Immature natural killer cell (primary cell): ENCODE results near the gene RALGAPB. TPM values are rescaled to one million over a fixed set of nuclear protein-coding genes. Genes with fewer than 3 reads are reported as not detected.

Source experiments
- DNase-seq, 3 donors: peaks; one replicate each; pipeline ENCODE4 v3.0.0; 2022; ENCODE audit warnings: mixed read lengths in 1 of 3
- H3K27ac Mint-ChIP-seq, 6 donors: one replicate each; pipeline ENCODE4 v1.8.0; 2020; ENCODE audit warnings: mixed read lengths in 6 of 6, mild to moderate bottlenecking in 5 of 6, inconsistent platforms in 4 of 6, moderate library complexity in 3 of 6
- H3K27me3 Mint-ChIP-seq, 3 donors: one replicate each; pipeline ENCODE4 v1.8.0; 2020 to 2021; ENCODE audit warnings: low read depth in 3 of 3, mild to moderate bottlenecking in 3 of 3, mixed read lengths in 3 of 3, moderate library complexity in 3 of 3, inconsistent platforms in 1 of 3
- H3K36me3 Mint-ChIP-seq, 3 donors: one replicate each; pipeline ENCODE4 v1.8.0; 2020; ENCODE audit warnings: mixed read lengths in 3 of 3, inconsistent platforms in 2 of 3, mild to moderate bottlenecking in 2 of 3
- H3K4me1 Mint-ChIP-seq, 2 donors: one replicate each; pipeline ENCODE4 v1.8.0; 2020; ENCODE audit warnings: inconsistent platforms in 2 of 2, mild to moderate bottlenecking in 2 of 2, mixed read lengths in 2 of 2, moderate library complexity in 1 of 2
- H3K4me3 Mint-ChIP-seq, 5 donors: one replicate each; pipeline ENCODE4 v1.8.0; 2020; ENCODE audit warnings: mild to moderate bottlenecking in 5 of 5, mixed read lengths in 5 of 5, inconsistent platforms in 3 of 5, moderate library complexity in 3 of 5
- H3K9me3 Mint-ChIP-seq, 6 donors: one replicate each; pipeline ENCODE4 v1.8.0; 2020; ENCODE audit warnings: mild to moderate bottlenecking in 6 of 6, mixed read lengths in 6 of 6, inconsistent platforms in 4 of 6, moderate library complexity in 3 of 6
- polyA plus RNA-seq, 3 donors: library from polyadenylated mRNA; unstranded; fragments of 300-500 nt; fragmentation: Illumina TruSeq; gene quantifications; one replicate each; pipeline ENCODE4 v1.2.3, GENCODE V29; 2021

Gene RALGAPB
- polyA plus RNA-seq, 3 donors from 2014 or later = 7.5 to 16.7 (median 14.7) TPM

- H3K36me3 Mint-ChIP-seq = peaks cover 7 to 9% (median 8%) of the 10 kb centered on the region in 3 donors
- H3K4me3 Mint-ChIP-seq = no peak overlapping the region
- peaks cover 0 to 3% (median 2%) of the 10 kb centered on the region in 3 donors for H3K27me3 Mint-ChIP-seq
- no peaks in the 10 kb centered on the region for H3K4me1 Mint-ChIP-seq
- H3K9me3 Mint-ChIP-seq = no peaks in the 10 kb centered on the region
- H3K27ac Mint-ChIP-seq = peak overlapping the region in 2 of 6 donors; percentile 1 to 53
- no peak for DNase-seq
Observed at GRCh38 chr20:38579921-38580320, 107.3 kb downstream of the RALGAPB start.

- peaks cover 3 to 8% (median 6%) of the 10 kb centered on the region in 3 donors for H3K36me3 Mint-ChIP-seq
- H3K4me1 Mint-ChIP-seq = no peaks in the 10 kb centered on the region
- H3K9me3 Mint-ChIP-seq = no peaks in the 10 kb centered on the region
- H3K27me3 Mint-ChIP-seq = peaks cover 3 to 7% (median 4%) of the 10 kb centered on the region in 3 donors
- no peak for DNase-seq
- H3K4me3 Mint-ChIP-seq = no peak within 1 kb of the TSS
- H3K27ac Mint-ChIP-seq = no peak within 1 kb of the TSS
Observed at GRCh38 chr20:38581013-38581412, 108.4 kb downstream of the RALGAPB start, which contains the start of gene ADIG. Gene ADIG (plus strand): TSS chr20:38581197. CDS start chr20:38581251, 54 bp downstream.

- peaks cover 3 to 7% (median 5%) of the 10 kb centered on the region in 3 donors for H3K27me3 Mint-ChIP-seq
- H3K4me1 Mint-ChIP-seq = no peaks in the 10 kb centered on the region
- H3K4me3 Mint-ChIP-seq = no peak overlapping the region
- H3K36me3 Mint-ChIP-seq = peaks cover 0 to 3% (median 1%) of the 10 kb centered on the region in 3 donors
- H3K9me3 Mint-ChIP-seq = no peaks in the 10 kb centered on the region
- DNase-seq = no peak
- H3K27ac Mint-ChIP-seq = no peak overlapping the region
Observed at GRCh38 chr20:38581830-38582358, 109.3 kb downstream of the RALGAPB start.

- DNase-seq = no peak
- peaks cover 4 to 7% (median 6%) of the 10 kb centered on the region in 3 donors for H3K27me3 Mint-ChIP-seq
- H3K9me3 Mint-ChIP-seq = no peaks in the 10 kb centered on the region
- no peak overlapping the region for H3K27ac Mint-ChIP-seq
- no peaks in the 10 kb centered on the region for H3K4me1 Mint-ChIP-seq
- H3K36me3 Mint-ChIP-seq = peaks cover 0 to under 1% (median 0%) of the 10 kb centered on the region in 3 donors
- H3K4me3 Mint-ChIP-seq = no peak overlapping the region
Observed at GRCh38 chr20:38583306-38583705, 110.7 kb downstream of the RALGAPB start.

- Mint-ChIP-seq H3K4me1 (no peaks in the 10 kb centered on the region), H3K27ac (no peak overlapping the region), H3K4me3 (no peak overlapping the region), H3K27me3 (peaks cover 4 to 7% (median 6%) of the 10 kb centered on the region in 3 donors), H3K9me3 (no peaks in the 10 kb centered on the region), H3K36me3 (no peaks in the 10 kb centered on the region)
- no peak for DNase-seq
Observed at GRCh38 chr20:38584099-38584763, 111.6 kb downstream of the RALGAPB start.

- H3K27me3 Mint-ChIP-seq = peaks cover 1 to 7% (median 6%) of the 10 kb centered on the region in 3 donors
- DNase-seq = no peak
- no peaks in the 10 kb centered on the region for H3K9me3 Mint-ChIP-seq
- no peaks in the 10 kb centered on the region for H3K36me3 Mint-ChIP-seq
- no peaks in the 10 kb centered on the region for H3K4me1 Mint-ChIP-seq
- no peak overlapping the region for H3K4me3 Mint-ChIP-seq
- no peak overlapping the region for H3K27ac Mint-ChIP-seq
Observed at GRCh38 chr20:38585404-38586180, 112.9 kb downstream of the RALGAPB start.

- no peak overlapping the region for H3K4me3 Mint-ChIP-seq
- H3K27ac Mint-ChIP-seq = no peak overlapping the region
- H3K4me1 Mint-ChIP-seq = no peaks in the 10 kb centered on the region
- no peaks in the 10 kb centered on the region for H3K9me3 Mint-ChIP-seq
- peaks cover 1 to 7% (median 6%) of the 10 kb centered on the region in 3 donors for H3K27me3 Mint-ChIP-seq
- no peaks in the 10 kb centered on the region for H3K36me3 Mint-ChIP-seq
- no peak for DNase-seq
Observed at GRCh38 chr20:38586181-38586525, 113.5 kb downstream of the RALGAPB start.

- Mint-ChIP-seq H3K4me1 (no peaks in the 10 kb centered on the region), H3K27me3 (peaks cover 1 to 8% (median 7%) of the 10 kb centered on the region in 3 donors), H3K27ac (no peak overlapping the region), H3K36me3 (no peaks in the 10 kb centered on the region), H3K9me3 (no peaks in the 10 kb centered on the region), H3K4me3 (no peak overlapping the region)
- DNase-seq = no peak
Observed at GRCh38 chr20:38588303-38588702, 115.7 kb downstream of the RALGAPB start.

- Mint-ChIP-seq H3K9me3 (no peaks in the 10 kb centered on the region), H3K27me3 (peaks cover 1 to 8% (median 7%) of the 10 kb centered on the region in 3 donors), H3K4me3 (no peak overlapping the region), H3K27ac (no peak overlapping the region), H3K4me1 (no peaks in the 10 kb centered on the region), H3K36me3 (no peaks in the 10 kb centered on the region)
- DNase-seq = no peak
Observed at GRCh38 chr20:38589351-38589750, 116.7 kb downstream of the RALGAPB start.

GRCh38 chr20:38589967-38590675 is 117.5 kb downstream of the RALGAPB start:
- Mint-ChIP-seq H3K27ac (no peak overlapping the region), H3K4me1 (no peaks in the 10 kb centered on the region), H3K36me3 (no peaks in the 10 kb centered on the region), H3K27me3 (peaks cover 1 to 7% (median 5%) of the 10 kb centered on the region in 3 donors), H3K9me3 (no peaks in the 10 kb centered on the region), H3K4me3 (no peak overlapping the region)
- DNase-seq = no peak

- H3K4me3 Mint-ChIP-seq = no peak overlapping the region
- no peak overlapping the region for H3K27ac Mint-ChIP-seq
- H3K36me3 Mint-ChIP-seq = no peaks in the 10 kb centered on the region
- H3K4me1 Mint-ChIP-seq = no peaks in the 10 kb centered on the region
- H3K27me3 Mint-ChIP-seq = peaks cover 0 to 5% (median 1%) of the 10 kb centered on the region in 3 donors
- H3K9me3 Mint-ChIP-seq = no peaks in the 10 kb centered on the region
- DNase-seq = no peak
Observed at GRCh38 chr20:38590676-38591473, 118.2 kb downstream of the RALGAPB start.

GRCh38 chr20:38591474-38592410 is 119.1 kb downstream of the RALGAPB start:
- no peak for DNase-seq
- no peaks in the 10 kb centered on the region for H3K9me3 Mint-ChIP-seq
- peaks cover 0 to 5% (median 1%) of the 10 kb centered on the region in 3 donors for H3K27me3 Mint-ChIP-seq
- H3K27ac Mint-ChIP-seq = no peak overlapping the region
- no peaks in the 10 kb centered on the region for H3K4me1 Mint-ChIP-seq
- no peaks in the 10 kb centered on the region for H3K36me3 Mint-ChIP-seq
- H3K4me3 Mint-ChIP-seq = no peak overlapping the region
